Activated naive CD8-positive, alpha-beta T cell treated with anti-CD3 and anti-CD28 coated beads, Interleukin-2, amount 50 U/mL, for 24 hours (primary cell): ENCODE results near the gene TMEM120B.
"Not testable (repeated sequence)": the region's sequence is repeated elsewhere in the genome, so short reads cannot be mapped to it uniquely, and the experiment has no call there.

Experiments
- ATAC-seq: fragments of 150-1000 bp; cut with Tn5 transposase; one replicate; pipeline ENCODE4 v1.10.0; 2021
- DNase-seq: peaks from one replicate; pipeline ENCODE4 v3.0.0; 2021
- H3K27ac Mint-ChIP-seq: one replicate; pipeline ENCODE4 v1.8.0; 2021; ENCODE audit warnings: mild to moderate bottlenecking, mixed read lengths
- H3K27me3 Mint-ChIP-seq: one replicate; pipeline ENCODE4 v1.8.0; 2021; ENCODE audit warnings: mixed read lengths
- H3K36me3 Mint-ChIP-seq: one replicate; pipeline ENCODE4 v1.8.0; 2021; ENCODE audit warnings: low read depth, mixed read lengths
- H3K4me1 Mint-ChIP-seq: one replicate; pipeline ENCODE4 v1.8.0; 2021; ENCODE audit warnings: mixed read lengths
- H3K4me3 Mint-ChIP-seq: one replicate; pipeline ENCODE4 v1.8.0; 2021; ENCODE audit warnings: mild to moderate bottlenecking, moderate library complexity, mixed read lengths
- H3K9me3 Mint-ChIP-seq: one replicate; pipeline ENCODE4 v1.8.0; 2021; ENCODE audit warnings: mixed read lengths

Gene TMEM120B

DNA sequence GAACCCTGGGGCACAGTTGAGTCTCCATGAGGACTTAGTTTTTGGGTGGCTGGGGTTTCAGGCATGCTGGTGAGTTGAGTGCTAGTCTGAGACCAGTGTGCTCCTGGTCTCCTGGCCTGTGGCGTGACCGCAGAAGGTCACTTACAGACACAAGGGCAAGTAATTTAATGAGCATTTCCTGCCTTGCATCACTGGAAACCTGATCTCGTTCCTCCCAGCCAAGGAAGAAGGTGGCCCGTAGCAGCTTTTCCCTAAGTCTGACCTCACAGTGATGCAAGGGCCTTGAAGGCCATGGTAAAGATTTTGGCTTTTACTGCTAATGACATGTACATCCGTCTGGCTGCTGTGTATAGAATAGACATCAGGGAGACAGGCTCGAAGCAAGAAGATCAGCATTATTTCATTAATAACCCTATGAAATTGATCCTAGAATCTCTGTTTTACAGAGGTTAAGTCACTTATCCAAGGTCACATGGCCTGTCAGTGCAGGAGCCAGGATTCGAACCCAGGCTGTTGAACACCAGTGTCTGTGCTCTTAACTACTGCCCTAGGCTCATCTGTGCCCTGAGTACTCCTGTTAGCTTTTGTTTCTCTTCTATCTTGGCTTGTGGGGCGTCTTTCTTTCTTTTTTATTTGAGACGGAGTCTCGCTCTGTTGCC is 4.6 kb downstream of the TMEM120B start:
- DNase-seq (no peak), ATAC-seq (no peak)
- Mint-ChIP-seq H3K4me1 (peaks cover 17% of the 10 kb centered on the region), H3K36me3 (peaks cover 4% of the 10 kb centered on the region), H3K27ac (no peak overlapping the region), H3K9me3 (no peaks in the 10 kb centered on the region), H3K27me3 (no peaks in the 10 kb centered on the region), H3K4me3 (no peak overlapping the region)

GRCh38 chr12:121718653-121719239 is 6.2 kb downstream of the TMEM120B start:
- H3K27me3 Mint-ChIP-seq: no peaks in the 10 kb centered on the region
- H3K4me3 Mint-ChIP-seq: no peak overlapping the region
- peaks cover 10% of the 10 kb centered on the region for H3K36me3 Mint-ChIP-seq
- H3K9me3 Mint-ChIP-seq: no peaks in the 10 kb centered on the region
- DNase-seq: no peak
- peaks cover 10% of the 10 kb centered on the region for H3K4me1 Mint-ChIP-seq
- no peak overlapping the region for H3K27ac Mint-ChIP-seq
- ATAC-seq: peak; percentile 4

DNA sequence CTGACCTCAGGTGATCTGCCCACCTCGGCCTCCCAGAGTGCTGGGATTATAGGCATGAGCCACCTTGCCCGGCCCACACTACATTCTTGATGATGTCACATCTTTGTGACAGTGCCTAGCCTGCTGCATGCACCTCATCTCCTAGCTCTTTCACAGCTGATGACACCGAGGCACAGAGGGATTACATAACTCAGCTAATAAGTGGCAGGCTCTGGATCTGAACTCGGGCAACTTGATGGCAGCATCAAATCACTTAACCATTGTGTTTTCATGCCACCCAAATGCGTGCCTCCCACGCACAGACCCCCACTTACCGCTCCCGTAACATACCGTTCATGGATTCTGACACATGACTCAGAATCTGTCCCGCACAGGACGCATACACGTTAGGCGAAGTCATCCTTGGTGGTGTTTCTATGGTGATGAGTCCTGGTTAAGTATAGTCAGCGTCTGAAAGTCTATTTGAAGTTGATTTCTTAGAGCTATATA is 7.4 kb downstream of the TMEM120B start:
- no peak overlapping the region for H3K27ac Mint-ChIP-seq
- peak; percentile 33 for ATAC-seq
- no peak overlapping the region for H3K4me3 Mint-ChIP-seq
- H3K36me3 Mint-ChIP-seq: peaks cover 14% of the 10 kb centered on the region
- no peaks in the 10 kb centered on the region for H3K27me3 Mint-ChIP-seq
- H3K4me1 Mint-ChIP-seq: peaks cover 5% of the 10 kb centered on the region
- no peak for DNase-seq
- H3K9me3 Mint-ChIP-seq: no peaks in the 10 kb centered on the region

GRCh38 chr12:121720762-121721161 is 8.2 kb downstream of the TMEM120B start:
- DNase-seq (no peak), ATAC-seq (no peak)
- Mint-ChIP-seq H3K27ac (no peak overlapping the region), H3K36me3 (peaks cover 18% of the 10 kb centered on the region), H3K27me3 (no peaks in the 10 kb centered on the region), H3K4me3 (no peak overlapping the region), H3K9me3 (no peaks in the 10 kb centered on the region), H3K4me1 (peaks cover 5% of the 10 kb centered on the region)

- H3K4me3 Mint-ChIP-seq: no peak overlapping the region
- DNase-seq (no peak), ATAC-seq (no peak)
- H3K9me3 Mint-ChIP-seq: no peaks in the 10 kb centered on the region
- H3K27ac Mint-ChIP-seq: no peak overlapping the region
- no peaks in the 10 kb centered on the region for H3K27me3 Mint-ChIP-seq
- peaks cover 5% of the 10 kb centered on the region for H3K4me1 Mint-ChIP-seq
- H3K36me3 Mint-ChIP-seq: peaks cover 17% of the 10 kb centered on the region
Measured at GRCh38 chr12:121722511-121722910, 10.0 kb downstream of the TMEM120B start.

- peaks cover 5% of the 10 kb centered on the region for H3K4me1 Mint-ChIP-seq
Measured at GRCh38 chr12:121723200-121723599, 10.6 kb downstream of the TMEM120B start.

GRCh38 chr12:121724925-121725324 is 12.4 kb downstream of the TMEM120B start:
- H3K4me3 Mint-ChIP-seq: no peak overlapping the region
- H3K36me3 Mint-ChIP-seq: peaks cover 15% of the 10 kb centered on the region
- H3K27ac Mint-ChIP-seq: no peak overlapping the region
- peaks cover 4% of the 10 kb centered on the region for H3K4me1 Mint-ChIP-seq
- no peak for ATAC-seq
- no peaks in the 10 kb centered on the region for H3K27me3 Mint-ChIP-seq
- no peak for DNase-seq
- H3K9me3 Mint-ChIP-seq: no peaks in the 10 kb centered on the region

More at GRCh38 chr12:121723200-121723599, 10.6 kb downstream of the TMEM120B start:
- H3K9me3 Mint-ChIP-seq: no peaks in the 10 kb centered on the region
- ATAC-seq (no peak), DNase-seq (no peak)
- H3K36me3 Mint-ChIP-seq: peaks cover 17% of the 10 kb centered on the region
- no peak overlapping the region for H3K4me3 Mint-ChIP-seq
- no peaks in the 10 kb centered on the region for H3K27me3 Mint-ChIP-seq
- H3K27ac Mint-ChIP-seq: no peak overlapping the region

DNA sequence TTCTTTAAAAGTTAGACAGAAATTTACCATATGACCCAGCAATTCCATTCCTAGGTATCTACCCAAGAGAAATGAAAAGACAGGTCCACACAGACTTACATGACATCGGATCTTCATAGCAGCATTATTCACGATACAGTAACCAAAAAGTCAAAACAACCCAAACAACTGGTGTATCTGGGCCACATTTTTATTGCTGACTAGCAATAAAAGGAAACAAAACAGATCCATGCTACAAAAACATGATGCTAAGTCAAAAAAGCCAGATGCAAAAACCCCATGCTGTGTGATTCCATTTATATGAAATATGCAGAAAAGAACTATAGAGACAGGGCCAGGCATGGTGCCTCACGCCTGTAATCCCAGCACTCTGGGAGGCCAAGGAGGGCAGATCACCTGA is 12.9 kb downstream of the TMEM120B start:
- no peaks in the 10 kb centered on the region for H3K4me1 Mint-ChIP-seq
- no peaks in the 10 kb centered on the region for H3K27me3 Mint-ChIP-seq
- no peak for ATAC-seq
- H3K4me3 Mint-ChIP-seq: no peak overlapping the region
- H3K9me3 Mint-ChIP-seq: no peaks in the 10 kb centered on the region
- H3K27ac Mint-ChIP-seq: no peak overlapping the region
- DNase-seq: no peak
- peaks cover 15% of the 10 kb centered on the region for H3K36me3 Mint-ChIP-seq

- no peak for ATAC-seq
- no peak for DNase-seq
Measured at GRCh38 chr12:121729021-121729420, 16.5 kb downstream of the TMEM120B start.

GRCh38 chr12:121731473-121731872 is 18.9 kb downstream of the TMEM120B start:
- Mint-ChIP-seq H3K4me1 (no peaks in the 10 kb centered on the region), H3K36me3 (no peaks in the 10 kb centered on the region), H3K9me3 (no peaks in the 10 kb centered on the region), H3K4me3 (no peak overlapping the region), H3K27ac (no peak overlapping the region), H3K27me3 (no peaks in the 10 kb centered on the region)
- ATAC-seq: no peak
- DNase-seq: no peak

More at GRCh38 chr12:121729021-121729420, 16.5 kb downstream of the TMEM120B start:
- no peaks in the 10 kb centered on the region for H3K9me3 Mint-ChIP-seq
- no peaks in the 10 kb centered on the region for H3K4me1 Mint-ChIP-seq
- no peaks in the 10 kb centered on the region for H3K27me3 Mint-ChIP-seq
- H3K4me3 Mint-ChIP-seq: no peak overlapping the region
- H3K27ac Mint-ChIP-seq: no peak overlapping the region
- peaks cover 8% of the 10 kb centered on the region for H3K36me3 Mint-ChIP-seq

GRCh38 chr12:121733849-121734248 is 21.3 kb downstream of the TMEM120B start:
- no peak for DNase-seq
- Mint-ChIP-seq H3K27ac (no peak overlapping the region), H3K4me3 (no peak overlapping the region), H3K9me3 (no peaks in the 10 kb centered on the region), H3K36me3 (no peaks in the 10 kb centered on the region), H3K4me1 (no peaks in the 10 kb centered on the region), H3K27me3 (no peaks in the 10 kb centered on the region)
- ATAC-seq: no peak

DNA sequence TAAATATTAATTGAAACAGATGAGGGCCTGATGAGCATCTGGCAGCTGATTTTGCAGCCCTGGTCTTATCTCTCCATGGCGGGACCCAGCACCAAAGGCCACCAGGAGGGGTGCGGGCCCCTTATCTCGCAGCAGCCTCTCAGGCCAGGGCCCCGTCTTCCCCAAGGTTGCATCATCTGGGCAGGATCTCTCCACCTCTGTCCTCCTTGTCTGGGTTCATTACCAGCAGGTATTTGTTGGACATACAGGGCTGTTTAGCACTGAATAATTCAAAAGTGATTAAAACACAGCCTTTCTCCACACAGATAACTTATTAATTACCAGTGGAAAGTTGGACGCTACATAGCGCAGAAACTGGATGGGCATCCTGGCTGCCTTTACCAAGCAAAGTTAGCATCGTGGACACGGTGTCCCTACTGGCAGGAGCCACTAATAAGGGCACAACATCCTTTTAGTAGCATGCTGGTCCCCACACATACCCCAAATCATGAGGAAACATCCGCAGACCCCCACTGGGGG is 25.8 kb downstream of the TMEM120B start:
- ATAC-seq: no peak
- no peaks in the 10 kb centered on the region for H3K9me3 Mint-ChIP-seq
- H3K4me1 Mint-ChIP-seq: peaks cover 2% of the 10 kb centered on the region
- no peak overlapping the region for H3K4me3 Mint-ChIP-seq
- no peak overlapping the region for H3K27ac Mint-ChIP-seq
- DNase-seq: no peak
- H3K27me3 Mint-ChIP-seq: no peaks in the 10 kb centered on the region
- no peaks in the 10 kb centered on the region for H3K36me3 Mint-ChIP-seq

GRCh38 chr12:121740847-121741246 is 28.3 kb downstream of the TMEM120B start:
- H3K9me3 Mint-ChIP-seq: no peaks in the 10 kb centered on the region
- no peak for ATAC-seq

DNA sequence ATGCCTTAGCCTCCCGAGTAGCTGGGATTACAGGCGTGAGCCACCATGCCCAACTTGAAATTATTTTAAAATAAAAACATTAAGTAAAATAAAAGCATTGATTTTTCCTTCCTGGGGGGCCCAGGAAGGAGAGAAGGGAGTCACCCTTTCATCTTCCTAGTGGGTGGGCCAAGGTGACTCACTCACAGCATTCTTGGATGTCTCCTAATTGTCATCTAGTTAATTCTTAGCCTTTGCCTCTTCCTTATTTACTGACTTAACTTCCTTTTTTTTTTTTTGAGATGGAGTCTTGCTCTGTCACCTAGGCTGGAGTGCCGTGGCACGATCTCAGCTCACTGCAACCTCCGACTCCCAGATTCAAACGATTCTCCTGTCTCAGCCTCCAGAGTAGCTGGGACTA is 29.2 kb downstream of the TMEM120B start:
- Mint-ChIP-seq H3K9me3 (no peaks in the 10 kb centered on the region), H3K4me1 (peaks cover 2% of the 10 kb centered on the region), H3K4me3 (no peak overlapping the region), H3K27ac (no peak overlapping the region), H3K27me3 (no peaks in the 10 kb centered on the region), H3K36me3 (peaks cover 4% of the 10 kb centered on the region)
- DNase-seq: no peak
- ATAC-seq: no peak

More at GRCh38 chr12:121740847-121741246, 28.3 kb downstream of the TMEM120B start:
- H3K4me1 Mint-ChIP-seq: peaks cover 2% of the 10 kb centered on the region
- peaks cover 4% of the 10 kb centered on the region for H3K36me3 Mint-ChIP-seq
- H3K27me3 Mint-ChIP-seq: no peaks in the 10 kb centered on the region
- H3K27ac Mint-ChIP-seq: no peak overlapping the region
- no peak overlapping the region for H3K4me3 Mint-ChIP-seq
- no peak for DNase-seq

GRCh38 chr12:121745545-121745944 is 33.0 kb downstream of the TMEM120B start:
- Mint-ChIP-seq H3K36me3 (peaks cover 12% of the 10 kb centered on the region), H3K4me1 (peaks cover 11% of the 10 kb centered on the region)
- not testable (repeated sequence) for ATAC-seq, H3K27me3 Mint-ChIP-seq, H3K9me3 Mint-ChIP-seq, DNase-seq, H3K4me3 Mint-ChIP-seq, H3K27ac Mint-ChIP-seq
